OCI-LY3 (cell line): ENCODE data around the gene GIMAP6.

Experiments
- EZH2phosphoT487 ChIP-seq: fragments of 200-600 bp; shearing (Covaris generic); IDR thresholded peaks from 2 replicates; pipeline ENCODE4 v1.6.1; 2018; ENCODE audit warnings: antibody characterized with exemption, mixed run types, low read depth
- TF ChIP-seq, protein P1 (sequence below): fragments of 200-600, 300-600 bp; sonication (generic); IDR thresholded peaks from 2 replicates; pipeline ENCODE4 v1.5.1; 2014; ENCODE audit warnings: antibody characterized with exemption, low read length, low read depth

- TF ChIP-seq, protein P1, sequence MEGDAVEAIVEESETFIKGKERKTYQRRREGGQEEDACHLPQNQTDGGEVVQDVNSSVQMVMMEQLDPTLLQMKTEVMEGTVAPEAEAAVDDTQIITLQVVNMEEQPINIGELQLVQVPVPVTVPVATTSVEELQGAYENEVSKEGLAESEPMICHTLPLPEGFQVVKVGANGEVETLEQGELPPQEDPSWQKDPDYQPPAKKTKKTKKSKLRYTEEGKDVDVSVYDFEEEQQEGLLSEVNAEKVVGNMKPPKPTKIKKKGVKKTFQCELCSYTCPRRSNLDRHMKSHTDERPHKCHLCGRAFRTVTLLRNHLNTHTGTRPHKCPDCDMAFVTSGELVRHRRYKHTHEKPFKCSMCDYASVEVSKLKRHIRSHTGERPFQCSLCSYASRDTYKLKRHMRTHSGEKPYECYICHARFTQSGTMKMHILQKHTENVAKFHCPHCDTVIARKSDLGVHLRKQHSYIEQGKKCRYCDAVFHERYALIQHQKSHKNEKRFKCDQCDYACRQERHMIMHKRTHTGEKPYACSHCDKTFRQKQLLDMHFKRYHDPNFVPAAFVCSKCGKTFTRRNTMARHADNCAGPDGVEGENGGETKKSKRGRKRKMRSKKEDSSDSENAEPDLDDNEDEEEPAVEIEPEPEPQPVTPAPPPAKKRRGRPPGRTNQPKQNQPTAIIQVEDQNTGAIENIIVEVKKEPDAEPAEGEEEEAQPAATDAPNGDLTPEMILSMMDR: no peak
- TF ChIP-seq EZH2phosphoT487: no peak
Measured at GRCh38 chr7:150627959-150628358, 4.2 kb downstream of the GIMAP6 start.
